Lung (tissue), 12 donors: ENCODE results near the gene CACNA1G. TPM values are rescaled to one million over a fixed set of nuclear protein-coding genes. Genes with fewer than 3 reads are reported as not detected.

Experiments used
- ATAC-seq: fragments of 200-7000 bp; cut with Tn5 transposase; one replicate; pipeline ENCODE4 v1.9.1; 2020; ENCODE audit warnings: moderate number of reproducible peaks; ENCODE audit not compliant: insufficient read depth, low FRiP score
- DNase-seq, 3 donors: peaks; one replicate each; pipeline ENCODE4 v3.0.0-alpha.2; 2013 to 2017
- H3K27ac ChIP-seq, 2 donors: one replicate each; pipeline ENCODE4 v1.5.1; 2013; ENCODE audit warnings: mild to moderate bottlenecking in 2 of 2, moderate library complexity in 2 of 2, control low read depth in 1 of 2, inconsistent platforms in 1 of 2, low read depth in 1 of 2, low read length in 1 of 2
- H3K27me3 ChIP-seq, 3 donors: one replicate each; pipeline ENCODE4 v1.5.1; 2013; ENCODE audit warnings: low read length in 2 of 3; ENCODE audit not compliant: control insufficient read depth in 3 of 3, insufficient read depth in 3 of 3
- H3K36me3 ChIP-seq, 4 donors: one replicate each; pipeline ENCODE4 v1.5.1; 2013; ENCODE audit warnings: low read length in 4 of 4, mild to moderate bottlenecking in 1 of 4, moderate library complexity in 1 of 4; ENCODE audit not compliant: control insufficient read depth in 4 of 4, insufficient read depth in 4 of 4
- H3K4me1 ChIP-seq, 5 donors: one replicate each; pipeline ENCODE4 v1.5.1; 2013; ENCODE audit warnings: low read length in 5 of 5, mild to moderate bottlenecking in 2 of 5, moderate library complexity in 1 of 5; ENCODE audit not compliant: control insufficient read depth in 5 of 5, insufficient read depth in 5 of 5
- H3K4me3 ChIP-seq: one replicate; pipeline ENCODE4 v1.5.1; 2013; ENCODE audit warnings: mild to moderate bottlenecking, control low read depth, moderate library complexity
- H3K9ac ChIP-seq, 2 donors: one replicate each; pipeline ENCODE4 v1.5.1; 2013; ENCODE audit warnings: low read length in 2 of 2, control low read depth in 1 of 2; ENCODE audit not compliant: insufficient read depth in 1 of 2
- H3K9me3 ChIP-seq, 4 donors: one replicate each; pipeline ENCODE4 v1.5.1; 2013; ENCODE audit warnings: low read length in 3 of 4, mild to moderate bottlenecking in 1 of 4, moderate library complexity in 1 of 4; ENCODE audit not compliant: control insufficient read depth in 4 of 4, insufficient read depth in 3 of 4
- CTCF ChIP-seq: IDR thresholded peaks from 2 replicates; pipeline ENCODE4 v1.5.1; 2012; ENCODE audit warnings: mild to moderate bottlenecking; ENCODE audit errors: control extremely low read depth, extremely low read depth
- WGBS, 2 donors: extraction: QIAGEN DNeasy Blood & Tissue Kit; methylation state at CpG; one replicate each; pipeline ENCODE4 v1.1.7; 2013; 5-methylcytosine and 5-hydroxymethylcytosine counted together
- polyA plus RNA-seq, 2 donors: library from polyadenylated mRNA; stranded (reverse); fragments of 200-250 nt; gene quantifications; one replicate each; pipeline ENCODE4 v1.2.1, GENCODE V29; 2013
- total RNA-seq, 2 donors: library from RNA; depleted of rRNA in 1 of 2; stranded (reverse); fragments of >200 nt in 1 of 2; gene quantifications; one replicate each; pipeline ENCODE4 v1.2.1, GENCODE V29; 2014 to 2021
- donor health status: control.
- donor health status: control.
- donor health status: Bipolar disorder and iron deficiency.
- donor health status: healthy.
- donor health status: DM: yes; HTN: yes; CAD: no.

The CACNA1G gene
- total and polyA plus RNA-seq, 4 donors, result 0.14 to 3.6 (median 0.24) TPM

GRCh38 chr17:50638966-50639713, 78.6 kb downstream of the CACNA1G start:
- no peak for TF ChIP-seq CTCF
- 6 to 8% methylated on average over 9 of the region's 9 CpGs for WGBS, 2 donors
- H3K9me3 ChIP-seq, result no peaks in the 10 kb centered on the region
- no peaks in the 10 kb centered on the region for H3K36me3 ChIP-seq
- H3K9ac ChIP-seq, result peak overlapping the region in 1 of 2 donors; percentile 35
- peaks cover 0 to 2% (median 0%) of the 10 kb centered on the region in 3 donors for H3K27me3 ChIP-seq
- H3K4me3 ChIP-seq, result no peak overlapping the region
- DNase-seq, result peak; percentile 94 to 97 (median 95)
- peak overlapping the region in 1 of 2 donors; percentile 80 for H3K27ac ChIP-seq
- ATAC-seq, result peak; percentile 77
- peaks cover 0 to 62% (median 35%) of the 10 kb centered on the region in 5 donors for H3K4me1 ChIP-seq

GRCh38 chr17:50640686-50641351, 80.3 kb downstream of the CACNA1G start:
- no peaks in the 10 kb centered on the region for H3K9me3 ChIP-seq
- peak overlapping the region in 1 of 2 donors; percentile 48 for H3K27ac ChIP-seq
- H3K9ac ChIP-seq, result no peak overlapping the region
- no peak for TF ChIP-seq CTCF
- 31 to 44% methylated on average over 12 of the region's 12 CpGs for WGBS, 2 donors
- no peak overlapping the region for H3K4me3 ChIP-seq
- H3K4me1 ChIP-seq, result peaks cover 0 to 47% (median 31%) of the 10 kb centered on the region in 5 donors
- H3K36me3 ChIP-seq, result no peaks in the 10 kb centered on the region
- peak; percentile 79 to 90 (median 85) for DNase-seq
- no peaks in the 10 kb centered on the region for H3K27me3 ChIP-seq
- peak; percentile 56 for ATAC-seq

GRCh38 chr17:50641357-50641756, 80.8 kb downstream of the CACNA1G start:
- no peak for TF ChIP-seq CTCF
- no peaks in the 10 kb centered on the region for H3K36me3 ChIP-seq
- peak overlapping the region in 1 of 2 donors; percentile 48 for H3K27ac ChIP-seq
- no peak overlapping the region for H3K9ac ChIP-seq
- ATAC-seq, result no peak
- H3K4me1 ChIP-seq, result peaks cover 0 to 47% (median 31%) of the 10 kb centered on the region in 5 donors
- DNase-seq, result no peak
- H3K27me3 ChIP-seq, result no peaks in the 10 kb centered on the region
- WGBS, 2 donors, result 36 to 45% methylated on average over 3 of the region's 3 CpGs
- H3K4me3 ChIP-seq, result no peak overlapping the region
- H3K9me3 ChIP-seq, result no peaks in the 10 kb centered on the region
